HG02885 (cell line): Measurements from ENCODE around the gene TBCC.

Experiments
- ATAC-seq: cut with Tn5 transposase; IDR thresholded peaks from one replicate; pipeline ENCODE4 v1.9.1; 2021; ENCODE audit warnings: mild to moderate bottlenecking; ENCODE audit not compliant: unreplicated experiment, poor library complexity

Gene TBCC

DNA sequence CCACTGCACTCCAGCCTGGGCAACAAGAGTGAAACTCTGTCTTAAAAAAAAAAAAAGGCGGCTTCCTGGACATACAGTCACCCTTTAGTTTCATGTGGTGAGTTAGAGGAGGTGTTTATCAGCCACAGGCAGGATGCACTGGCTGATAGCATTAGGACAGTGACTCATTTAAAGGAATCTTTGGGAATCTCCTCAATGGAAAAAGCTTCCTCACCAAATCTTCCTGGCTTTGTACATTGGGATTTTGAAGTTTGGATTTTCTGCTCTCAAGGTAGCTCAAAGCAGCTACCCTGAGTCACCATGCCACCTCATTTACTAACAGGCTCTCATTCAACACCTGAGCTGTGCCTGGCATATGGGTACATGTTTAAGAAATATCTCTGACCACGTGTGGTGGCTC, 43.7 kb downstream of the TBCC start:
- no peak for ATAC-seq

- no peak for ATAC-seq
Observed at GRCh38 chr6:42698217-42698616, 47.7 kb downstream of the TBCC start.

GRCh38 chr6:42697268-42697655, 48.6 kb downstream of the TBCC start:
- ATAC-seq, result no peak

GRCh38 chr6:42696526-42697267, 49.2 kb downstream of the TBCC start:
- ATAC-seq, result no peak

DNA sequence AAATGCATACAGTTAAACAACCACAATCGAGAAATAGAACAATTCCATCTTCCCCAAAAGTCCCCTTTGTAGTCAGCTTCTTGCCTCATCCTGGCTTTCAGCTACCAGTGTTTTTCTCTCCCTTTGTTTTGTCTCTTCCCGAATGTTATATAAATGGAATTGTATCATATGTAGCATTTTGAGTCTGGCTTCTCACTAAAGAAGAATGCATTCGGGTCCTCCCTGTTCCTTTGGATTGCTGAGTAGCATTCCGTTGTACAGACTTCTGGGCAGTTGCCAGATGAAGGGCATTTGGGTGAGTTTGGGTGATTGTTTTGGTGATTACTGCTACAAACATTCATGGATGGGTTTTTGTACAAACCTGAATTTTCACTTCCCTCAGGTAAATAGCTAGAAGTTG, 51.3 kb downstream of the TBCC start:
- ATAC-seq, result no peak
